ENCODE data around the gene AP2M1. TPM values are rescaled to one million over a fixed set of nuclear protein-coding genes. Genes with fewer than 3 reads are reported as not detected.

Gene AP2M1
- total and polyA plus RNA-seq, 4 experiments from 2014 or later: 206 to 312 (median 231) TPM

DNA sequence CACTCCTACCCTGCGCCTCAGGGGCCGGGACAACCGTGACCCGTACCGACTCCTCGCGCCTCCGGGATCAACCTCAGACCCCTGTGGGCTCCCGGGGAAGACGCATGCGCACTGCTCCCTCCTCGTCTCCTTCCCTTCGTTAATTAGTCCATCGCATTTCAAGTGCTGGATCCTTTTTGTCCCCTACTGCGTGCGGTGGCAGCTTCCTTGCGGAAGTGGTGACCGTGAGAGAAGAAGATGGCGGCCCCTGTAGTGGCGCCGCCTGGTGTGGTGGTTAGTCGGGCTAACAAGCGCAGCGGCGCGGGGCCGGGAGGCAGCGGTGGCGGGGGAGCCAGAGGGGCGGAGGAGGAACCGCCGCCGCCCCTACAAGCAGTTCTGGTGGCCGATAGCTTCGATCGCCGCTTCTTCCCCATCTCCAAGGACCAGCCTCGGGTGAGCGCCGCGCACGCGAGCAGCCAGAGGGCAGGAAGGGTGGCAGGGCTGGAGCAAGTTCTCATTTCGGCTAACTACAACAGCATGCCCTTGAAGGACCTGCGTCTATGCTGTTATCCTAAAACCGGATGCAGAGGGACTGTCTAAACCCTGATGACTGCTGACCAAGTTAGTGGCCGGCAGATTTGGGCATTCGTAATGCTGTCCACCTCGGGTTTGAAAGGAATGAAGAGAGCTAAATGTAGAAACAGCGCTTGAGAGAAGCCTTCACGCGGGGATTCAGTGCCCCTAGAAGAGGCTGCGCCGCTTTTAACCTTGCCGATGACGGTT is 39.3 kb upstream of the AP2M1 start, which contains the start of gene EIF2B5:
Gene EIF2B5 (plus strand): TSS at position 210 of the 762 bp plus-strand sequence. CDS start 28 bp downstream, at position 238.
- H3K27me3 ChIP-seq (ENCODE audit: insufficient read depth, low read length): no peaks in the 10 kb centered on the region
- H3K9me3 ChIP-seq (ENCODE audit: control insufficient read depth in 1 of 2, low read length in 2 of 2): no peaks in the 10 kb centered on the region
- peak within 1 kb of the TSS; percentile 95 to 99 (median 98) for H3K4me3 Mint-ChIP-seq
- peaks cover 23 to 49% (median 33%) of the 10 kb centered on the region in 4 donors for H3K4me1 Mint-ChIP-seq
- peaks cover 14 to 40% of the 10 kb centered on the region in 2 donors for H3K36me3 Mint-ChIP-seq
- peak within 1 kb of the TSS; percentile 90 to 98 (median 97) for H3K27ac Mint-ChIP-seq
- POLR2A ChIA-PET (ENCODE audit: partially characterized antibody): interaction anchor here (0.7 to 2.6 kb wide), 22 partner anchors 9 to 677 kb away, joined by 3 to 20 read pairs (median 4); partner anchors contain the start of genes ABCF3, AP2M1, CLCN2 and DVL3
- CTCF ChIA-PET (ENCODE audit: partially characterized antibody): interaction anchor here (0.9 to 1.9 kb wide), 9 partner anchors 10 to 251 kb away, joined by 3 to 8 read pairs (median 3); partner anchors contain the start of genes ABCC5 and PARL
- DNase-seq: peak; percentile 85 to 90 (median 86)
- peak within 1 kb of the TSS; percentile 78 for H3K27ac ChIP-seq (ENCODE audit: low read depth, low read length)
- no peaks in the 10 kb centered on the region for H3K27me3 Mint-ChIP-seq
- peaks cover 28% of the 10 kb centered on the region for H3K4me1 ChIP-seq (ENCODE audit: insufficient read depth, low read length)
- peak within 1 kb of the TSS; percentile 95 to 96 for H3K4me3 ChIP-seq (ENCODE audit: low read length in 2 of 2)
- H3K36me3 ChIP-seq (ENCODE audit: insufficient read depth, low read length): peaks cover 5% of the 10 kb centered on the region
- intact Hi-C loops (cut with micrococcal nuclease): loop anchor here (1.0 to 10.0 kb wide), 8 partner anchors 20 to 409 kb away; partner anchors contain the start of genes ABCC5, AP2M1, DVL3 and EEF1AKMT4
- no peaks in the 10 kb centered on the region for H3K9me3 Mint-ChIP-seq

DNA sequence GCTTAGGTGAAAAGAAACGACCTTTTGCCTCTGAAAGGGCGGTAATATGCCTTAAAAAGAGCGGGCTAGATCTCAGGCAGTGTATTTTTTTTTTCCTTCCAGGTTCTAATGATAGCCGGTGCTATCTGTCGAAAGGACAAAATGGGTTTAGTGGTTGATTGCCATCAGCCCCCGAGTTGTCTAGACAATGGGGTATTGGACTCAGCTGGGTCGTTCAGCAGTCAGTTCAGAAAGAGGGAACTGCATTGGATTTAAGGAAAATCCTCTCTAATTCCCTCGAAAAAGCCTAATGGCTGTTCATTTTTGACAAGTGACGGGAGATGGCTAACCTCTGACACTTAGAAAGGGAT is 38.8 kb upstream of the AP2M1 start:
- Mint-ChIP-seq H3K4me3 (peak overlapping the region; percentile 95 to 99 (median 98)), H3K27ac (peak overlapping the region; percentile 90 to 98 (median 97)), H3K4me1 (peaks cover 23 to 49% (median 33%) of the 10 kb centered on the region in 4 donors), H3K9me3 (no peaks in the 10 kb centered on the region), H3K27me3 (no peaks in the 10 kb centered on the region), H3K36me3 (peaks cover 19 to 45% of the 10 kb centered on the region in 2 donors)
- Histone ChIP-seq H3K27ac (ENCODE audit: low read depth, low read length) (peak overlapping the region; percentile 78), H3K27me3 (ENCODE audit: insufficient read depth, low read length) (no peaks in the 10 kb centered on the region), H3K36me3 (ENCODE audit: insufficient read depth, low read length) (peaks cover 10% of the 10 kb centered on the region), H3K4me3 (ENCODE audit: low read length in 2 of 2) (peak overlapping the region; percentile 95 to 96), H3K4me1 (ENCODE audit: insufficient read depth, low read length) (peaks cover 28% of the 10 kb centered on the region), H3K9me3 (ENCODE audit: control insufficient read depth in 1 of 2, low read length in 2 of 2) (no peaks in the 10 kb centered on the region)
- intact Hi-C loops (cut with micrococcal nuclease): loop anchor here (1.0 to 10.0 kb wide), 8 partner anchors 19 to 409 kb away; partner anchors contain the start of genes ABCC5, AP2M1, DVL3 and EEF1AKMT4
- ChIA-PET CTCF (ENCODE audit: partially characterized antibody) (interaction anchor here (0.9 to 1.0 kb wide), 3 partner anchors 11 to 104 kb away, joined by 3 read pairs; no protein-coding TSS in a partner anchor), POLR2A (ENCODE audit: partially characterized antibody) (interaction anchor here (0.7 to 2.6 kb wide), 16 partner anchors 9 to 676 kb away, joined by 3 to 20 read pairs (median 6); partner anchors contain the start of genes ABCF3, AP2M1, DVL3 and EEF1AKMT4)
- no peak for DNase-seq

DNA sequence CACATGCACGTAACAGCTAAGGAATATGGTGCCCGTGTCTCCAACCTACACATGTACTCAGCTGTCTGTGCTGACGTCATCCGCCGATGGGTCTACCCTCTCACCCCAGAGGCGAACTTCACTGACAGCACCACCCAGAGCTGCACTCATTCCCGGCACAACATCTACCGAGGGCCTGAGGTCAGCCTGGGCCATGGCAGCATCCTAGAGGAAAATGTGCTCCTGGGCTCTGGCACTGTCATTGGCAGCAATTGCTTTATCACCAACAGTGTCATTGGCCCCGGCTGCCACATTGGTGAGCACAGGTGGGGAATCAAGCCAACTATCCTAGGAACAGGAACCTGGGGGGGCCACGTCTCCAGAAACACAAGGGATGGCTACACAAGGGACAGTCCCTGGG is 34.2 kb upstream of the AP2M1 start:
- no peak overlapping the region for H3K27ac ChIP-seq (ENCODE audit: low read depth, low read length)
- ChIA-PET POLR2A (ENCODE audit: partially characterized antibody) (no interaction called here), CTCF (ENCODE audit: partially characterized antibody) (no interaction called here)
- H3K4me3 ChIP-seq (ENCODE audit: low read length in 2 of 2): no peak overlapping the region
- H3K9me3 ChIP-seq (ENCODE audit: control insufficient read depth in 1 of 2, low read length in 2 of 2): no peaks in the 10 kb centered on the region
- peaks cover 20% of the 10 kb centered on the region for H3K4me1 ChIP-seq (ENCODE audit: insufficient read depth, low read length)
- Mint-ChIP-seq H3K27me3 (no peaks in the 10 kb centered on the region), H3K4me3 (no peak overlapping the region), H3K4me1 (peaks cover 18 to 27% (median 23%) of the 10 kb centered on the region in 4 donors), H3K9me3 (no peaks in the 10 kb centered on the region), H3K27ac (peak overlapping the region in 1 of 7 donors; percentile 30), H3K36me3 (peaks cover 37 to 76% of the 10 kb centered on the region in 2 donors)
- peaks cover 53% of the 10 kb centered on the region for H3K36me3 ChIP-seq (ENCODE audit: insufficient read depth, low read length)
- intact Hi-C loops (cut with micrococcal nuclease): no loop called here
- no peak for DNase-seq
- no peaks in the 10 kb centered on the region for H3K27me3 ChIP-seq (ENCODE audit: insufficient read depth, low read length)

DNA sequence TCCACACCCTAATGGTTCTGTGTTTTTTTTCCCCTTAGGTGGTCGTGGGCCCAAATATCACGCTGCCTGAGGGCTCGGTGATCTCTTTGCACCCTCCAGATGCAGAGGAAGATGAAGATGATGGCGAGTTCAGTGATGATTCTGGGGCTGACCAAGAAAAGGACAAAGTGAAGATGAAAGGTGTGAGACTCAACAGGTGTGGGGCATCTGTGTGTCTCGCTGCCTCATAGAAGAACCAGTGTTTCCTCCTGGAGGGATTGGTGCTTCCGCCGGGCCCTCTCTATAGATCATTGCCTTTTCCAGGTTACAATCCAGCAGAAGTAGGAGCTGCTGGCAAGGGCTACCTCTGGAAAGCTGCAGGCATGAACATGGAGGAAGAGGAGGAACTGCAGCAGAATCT is 32.5 kb upstream of the AP2M1 start:
- no peak overlapping the region for H3K27ac Mint-ChIP-seq
- peaks cover 37 to 73% of the 10 kb centered on the region in 2 donors for H3K36me3 Mint-ChIP-seq
- H3K27ac ChIP-seq (ENCODE audit: low read depth, low read length): no peak overlapping the region

DNA sequence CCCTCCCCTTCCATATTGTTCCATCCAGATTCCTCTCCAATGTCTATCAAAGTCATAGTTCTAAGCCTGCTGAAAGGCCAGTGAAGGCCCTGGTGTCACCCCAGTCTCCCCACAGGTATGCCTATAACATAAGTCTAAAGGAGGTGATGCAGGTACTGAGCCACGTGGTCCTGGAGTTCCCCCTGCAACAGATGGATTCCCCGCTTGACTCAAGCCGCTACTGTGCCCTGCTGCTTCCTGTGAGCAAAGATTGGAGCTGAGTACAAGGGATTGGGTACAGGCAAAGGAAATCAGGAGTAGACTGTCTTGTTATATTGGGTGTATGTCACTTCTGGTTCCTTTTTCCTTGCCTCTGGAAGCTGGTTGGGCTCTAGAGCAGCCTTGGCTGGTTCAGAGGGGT is 31.3 kb upstream of the AP2M1 start:
- H3K9me3 ChIP-seq (ENCODE audit: control insufficient read depth in 1 of 2, low read length in 2 of 2): no peaks in the 10 kb centered on the region
- H3K27me3 ChIP-seq (ENCODE audit: insufficient read depth, low read length): no peaks in the 10 kb centered on the region
- intact Hi-C loops (cut with micrococcal nuclease): no loop called here
- peaks cover 28 to 65% of the 10 kb centered on the region in 2 donors for H3K36me3 Mint-ChIP-seq
- ChIA-PET POLR2A (ENCODE audit: partially characterized antibody) (no interaction called here), CTCF (ENCODE audit: partially characterized antibody) (no interaction called here)
- H3K4me1 ChIP-seq (ENCODE audit: insufficient read depth, low read length): no peaks in the 10 kb centered on the region
- no peaks in the 10 kb centered on the region for H3K4me1 Mint-ChIP-seq
- no peak overlapping the region for H3K27ac ChIP-seq (ENCODE audit: low read depth, low read length)
- no peaks in the 10 kb centered on the region for H3K9me3 Mint-ChIP-seq
- H3K27ac Mint-ChIP-seq: no peak overlapping the region
- H3K4me3 Mint-ChIP-seq: no peak overlapping the region
- DNase-seq: no peak
- H3K27me3 Mint-ChIP-seq: no peaks in the 10 kb centered on the region
- no peak overlapping the region for H3K4me3 ChIP-seq (ENCODE audit: low read length in 2 of 2)
- H3K36me3 ChIP-seq (ENCODE audit: insufficient read depth, low read length): peaks cover 53% of the 10 kb centered on the region

More for the DNA sequence above, 32.5 kb upstream of the AP2M1 start:
- Mint-ChIP-seq H3K9me3 (no peaks in the 10 kb centered on the region), H3K4me3 (no peak overlapping the region), H3K27me3 (no peaks in the 10 kb centered on the region), H3K4me1 (peaks cover 3 to 10% (median 8%) of the 10 kb centered on the region in 4 donors)
- no peak for DNase-seq
- H3K36me3 ChIP-seq (ENCODE audit: insufficient read depth, low read length): peaks cover 53% of the 10 kb centered on the region
- ChIA-PET CTCF (ENCODE audit: partially characterized antibody) (interaction anchor here (0.8 kb wide), 1 partner anchor 32 kb away, joined by 3 read pairs; the partner anchor contains the start of gene AP2M1), POLR2A (ENCODE audit: partially characterized antibody) (no interaction called here)
- no peak overlapping the region for H3K4me3 ChIP-seq (ENCODE audit: low read length in 2 of 2)
- peaks cover 4% of the 10 kb centered on the region for H3K4me1 ChIP-seq (ENCODE audit: insufficient read depth, low read length)
- no peaks in the 10 kb centered on the region for H3K9me3 ChIP-seq (ENCODE audit: control insufficient read depth in 1 of 2, low read length in 2 of 2)
- intact Hi-C loops (cut with micrococcal nuclease): no loop called here
- H3K27me3 ChIP-seq (ENCODE audit: insufficient read depth, low read length): no peaks in the 10 kb centered on the region

DNA sequence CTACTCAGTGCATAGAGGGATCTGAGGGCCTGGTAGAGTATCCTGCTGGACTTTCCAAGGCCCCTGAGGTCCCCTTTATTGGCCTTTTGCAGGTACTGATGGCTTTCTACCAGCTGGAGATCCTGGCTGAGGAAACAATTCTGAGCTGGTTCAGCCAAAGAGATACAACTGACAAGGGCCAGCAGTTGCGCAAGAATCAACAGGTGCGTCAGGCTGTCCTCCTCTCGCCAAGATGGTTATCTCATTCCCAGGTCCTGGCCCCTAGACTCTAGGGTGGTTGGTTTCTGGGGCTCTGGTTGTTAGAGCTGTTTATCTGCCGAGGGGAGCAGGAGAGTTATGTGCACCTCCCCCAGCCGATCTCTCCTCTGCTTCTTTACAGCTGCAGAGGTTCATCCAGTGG is 30.1 kb upstream of the AP2M1 start:
- Mint-ChIP-seq H3K27ac (no peak overlapping the region), H3K4me3 (no peak overlapping the region), H3K9me3 (no peaks in the 10 kb centered on the region), H3K36me3 (peaks cover 28 to 65% of the 10 kb centered on the region in 2 donors), H3K27me3 (no peaks in the 10 kb centered on the region), H3K4me1 (no peaks in the 10 kb centered on the region)
- no peak for DNase-seq
- no peaks in the 10 kb centered on the region for H3K4me1 ChIP-seq (ENCODE audit: insufficient read depth, low read length)
- H3K36me3 ChIP-seq (ENCODE audit: insufficient read depth, low read length): peaks cover 53% of the 10 kb centered on the region
- H3K27ac ChIP-seq (ENCODE audit: low read depth, low read length): no peak overlapping the region
- ChIA-PET POLR2A (ENCODE audit: partially characterized antibody) (interaction anchor here (1.4 to 2.3 kb wide), 2 partner anchors 9 to 105 kb away, joined by 6 to 11 read pairs; partner anchors contain the start of genes EEF1AKMT4 and EIF2B5), CTCF (ENCODE audit: partially characterized antibody) (interaction anchor here (0.7 to 3.0 kb wide), 8 partner anchors 10 to 145 kb away, joined by 3 to 14 read pairs (median 4); partner anchors contain the start of genes AP2M1, EEF1AKMT4, EIF2B5 and VWA5B2)
- H3K27me3 ChIP-seq (ENCODE audit: insufficient read depth, low read length): no peaks in the 10 kb centered on the region
- H3K9me3 ChIP-seq (ENCODE audit: control insufficient read depth in 1 of 2, low read length in 2 of 2): no peaks in the 10 kb centered on the region
- intact Hi-C loops (cut with micrococcal nuclease): no loop called here
- H3K4me3 ChIP-seq (ENCODE audit: low read length in 2 of 2): no peak overlapping the region

Measured in CD4-positive, alpha-beta memory T cell (primary cell).